Astrocyte of the cerebellum (primary cell): Measurements from ENCODE around the gene C1orf167.
A peak's percentile ranks its signal among the peaks of the same experiment; 100 is the strongest.

Experiments used
- DNase-seq: peaks from one replicate; pipeline ENCODE4 v3.0.0-alpha.2; 2011; ENCODE audit warnings: low read depth
- H3K4me3 ChIP-seq: 2 replicates; pipeline ENCODE4 v1.5.1; 2011; ENCODE audit warnings: mild to moderate bottlenecking, low read depth, low read length, moderate library complexity
- CTCF ChIP-seq: IDR thresholded peaks from 2 replicates; pipeline ENCODE4 v1.5.1; 2012; ENCODE audit warnings: low read length, low read depth, moderate library complexity, mild to moderate bottlenecking; ENCODE audit errors: missing control alignments
- in situ Hi-C: cut with HindIII; loops from 2 replicates; pipeline ENCODE4 v1.10.0; 2017; ENCODE audit warnings: low sequenced_read_pairs

Gene C1orf167

DNA sequence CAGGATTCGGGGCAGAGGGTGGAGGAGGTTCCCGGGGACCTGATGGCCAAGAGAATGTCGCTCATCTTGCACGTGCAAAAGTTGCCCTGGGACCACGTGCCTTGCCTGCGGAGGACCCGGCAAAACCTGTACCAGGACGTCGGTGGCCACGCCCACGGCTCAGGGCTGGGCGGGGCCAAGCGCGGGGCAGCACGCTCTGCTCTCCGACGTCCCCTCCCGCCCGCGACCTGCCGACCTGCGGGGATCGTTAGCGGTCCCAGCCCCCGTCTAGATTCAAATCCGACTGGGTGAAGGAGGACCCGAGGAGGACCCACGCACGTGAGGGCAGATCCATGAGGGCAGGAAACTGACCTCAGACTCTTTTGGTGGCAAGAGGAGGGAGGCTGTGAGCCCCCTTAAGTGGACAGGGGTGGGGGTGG, at the start of gene C1orf167:
TSS of gene C1orf167 (plus strand) at position 206 of the 419 bp plus-strand sequence. CDS start 2,208 bp downstream, outside the sequence.
- no peak for TF ChIP-seq CTCF
- DNase-seq = no peak

DNA sequence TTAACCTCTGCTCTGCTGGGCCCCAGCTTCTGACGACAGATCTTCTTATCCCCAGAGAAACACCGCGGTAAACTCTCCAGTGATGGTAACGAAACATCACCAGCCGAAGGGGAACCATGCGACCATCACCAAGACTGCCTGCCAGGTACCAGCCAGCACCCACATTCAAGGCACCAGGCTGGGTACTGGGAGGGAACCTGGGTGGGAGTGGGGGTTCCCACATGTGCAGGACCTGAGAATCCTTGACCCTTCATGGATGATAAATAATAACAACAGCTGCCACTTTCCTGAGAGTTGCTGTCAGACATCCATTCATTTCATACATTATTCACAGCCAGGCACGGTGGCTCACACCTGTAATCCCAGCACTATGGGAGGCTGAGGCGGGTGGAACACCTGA, 49.7 kb upstream of the C1orf167 start:
- TF ChIP-seq CTCF = no peak
- in situ Hi-C loops = loop anchor here (5.0 to 10.0 kb wide), 2 partner anchors 47 to 470 kb away; partner anchors contain the start of gene FBXO6
- no peak overlapping the region for H3K4me3 ChIP-seq
- DNase-seq = no peak

More for the DNA sequence above, at the start of gene C1orf167:
- in situ Hi-C loops = no loop called here
- no peak within 1 kb of the TSS for H3K4me3 ChIP-seq

DNA sequence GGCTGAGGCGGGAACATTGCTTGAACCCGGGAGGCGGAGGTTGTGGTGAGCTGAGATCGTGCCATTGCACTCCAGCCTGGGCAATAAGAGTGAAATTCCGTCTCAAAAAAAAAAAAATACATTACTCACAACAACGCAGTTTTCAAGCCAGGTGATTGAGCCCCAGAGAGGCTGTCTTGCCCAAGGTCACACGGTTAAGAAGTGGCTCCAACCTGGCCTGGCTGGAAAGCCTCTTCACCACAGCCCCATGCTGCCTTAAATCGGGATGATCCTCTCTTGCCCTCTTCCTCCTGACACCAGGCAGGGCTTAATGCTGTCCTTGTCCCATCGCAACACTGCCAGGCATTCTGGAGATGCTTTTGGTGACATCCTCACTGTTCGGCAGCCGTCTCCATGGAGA, 48.9 kb upstream of the C1orf167 start:
- no peak overlapping the region for H3K4me3 ChIP-seq
- no peak for TF ChIP-seq CTCF
- in situ Hi-C loops = loop anchor here (5.0 to 10.0 kb wide), 2 partner anchors 48 to 471 kb away; partner anchors contain the start of gene FBXO6
- DNase-seq = no peak

- TF ChIP-seq CTCF = no peak
- in situ Hi-C loops = loop anchor here (5.0 to 10.0 kb wide), 3 partner anchors 50 to 473 kb away; partner anchors contain the start of gene FBXO6
- no peak for DNase-seq
- no peak overlapping the region for H3K4me3 ChIP-seq
Measured at GRCh38 chr1:11714831-11715575, 47.0 kb upstream of the C1orf167 start.

DNA sequence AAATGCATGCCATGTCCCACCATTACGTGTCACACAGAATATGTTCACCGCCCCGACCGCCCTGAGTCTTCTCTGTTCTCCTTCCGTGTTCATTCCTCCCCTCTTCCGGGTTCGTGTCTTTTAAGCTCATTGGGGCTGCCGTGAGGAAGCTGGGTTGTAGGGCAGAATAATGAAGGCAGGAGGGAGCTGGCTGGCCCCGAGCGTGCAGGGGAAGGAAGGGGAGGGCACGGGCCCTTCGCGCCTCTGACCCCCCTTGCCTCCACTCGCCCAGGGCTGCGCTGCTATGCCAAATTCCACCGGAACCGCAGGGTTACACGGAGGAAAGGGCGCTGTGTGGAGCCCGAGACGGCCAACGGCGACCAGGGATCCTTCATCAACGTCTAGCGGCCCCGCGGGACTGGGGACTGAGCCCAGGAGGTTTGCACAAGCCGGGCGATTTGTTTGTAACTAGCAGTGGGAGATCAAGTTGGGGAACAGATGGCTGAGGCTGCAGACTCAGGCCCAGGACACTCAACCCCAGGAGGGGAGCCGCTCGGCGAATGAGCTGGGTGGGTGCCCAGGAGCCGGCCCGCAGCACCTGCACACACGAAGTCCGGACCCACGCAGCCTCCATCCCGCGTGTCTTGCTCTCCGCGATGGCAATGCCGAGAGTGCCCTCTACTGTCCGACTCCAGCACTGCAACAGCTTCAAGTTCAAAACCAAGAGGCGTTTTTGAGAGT, 42.5 kb upstream of the C1orf167 start:
- in situ Hi-C loops = loop anchor here (5.0 to 10.0 kb wide), 2 partner anchors 53 to 55 kb away; partner anchors contain the start of gene FBXO6
- peak; percentile 41 for DNase-seq
- TF ChIP-seq CTCF = peak; percentile 99
- peak overlapping the region; percentile 17 for H3K4me3 ChIP-seq

DNA sequence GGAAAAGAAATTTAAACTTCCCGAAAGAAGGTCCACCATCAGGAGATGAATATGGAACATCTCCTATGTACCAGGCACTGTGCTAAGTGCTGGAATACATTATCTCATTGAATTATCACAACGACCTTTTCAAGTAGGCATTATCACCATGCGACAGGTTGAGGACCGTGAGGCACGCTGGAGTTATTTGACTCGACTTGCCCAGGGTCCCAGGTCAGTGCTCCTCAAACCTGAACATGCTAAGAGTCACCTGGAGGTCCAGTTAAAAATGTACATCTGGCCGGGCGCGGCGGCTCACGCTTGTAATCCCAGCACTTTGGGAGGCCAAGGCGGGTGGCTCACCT, 42.0 kb upstream of the C1orf167 start:
- no peak for TF ChIP-seq CTCF
- DNase-seq = no peak
- in situ Hi-C loops = no loop called here
- peak overlapping the region; percentile 17 for H3K4me3 ChIP-seq
